Fibroblast of peridontal ligament (primary cell): ENCODE data around the gene PM20D1.

Source experiments
- DNase-seq: peaks from one replicate; pipeline ENCODE4 v3.0.0-alpha.2; 2010; ENCODE audit errors: extremely low read depth

The PM20D1 gene

DNA sequence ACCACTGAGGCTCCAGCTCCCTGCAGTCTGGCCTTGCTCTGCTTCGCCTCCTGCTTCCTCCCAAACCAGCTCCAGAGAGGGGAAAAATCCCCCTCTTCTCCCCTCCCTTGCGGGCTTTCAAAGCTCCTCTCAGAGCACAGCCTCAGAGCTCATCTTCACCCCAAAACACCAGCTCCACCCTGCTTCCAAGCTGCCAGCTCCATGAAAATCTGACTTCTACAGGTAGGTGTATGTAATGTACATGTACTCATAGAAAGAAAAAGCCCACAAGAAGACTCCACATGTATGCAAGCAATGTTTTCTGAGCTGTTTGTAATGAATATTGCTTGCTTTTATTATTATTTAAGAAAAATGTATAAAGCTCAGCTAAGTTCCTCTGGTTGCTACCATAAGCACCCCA is 45.3 kb downstream of the PM20D1 start:
- DNase-seq: no peak

DNA sequence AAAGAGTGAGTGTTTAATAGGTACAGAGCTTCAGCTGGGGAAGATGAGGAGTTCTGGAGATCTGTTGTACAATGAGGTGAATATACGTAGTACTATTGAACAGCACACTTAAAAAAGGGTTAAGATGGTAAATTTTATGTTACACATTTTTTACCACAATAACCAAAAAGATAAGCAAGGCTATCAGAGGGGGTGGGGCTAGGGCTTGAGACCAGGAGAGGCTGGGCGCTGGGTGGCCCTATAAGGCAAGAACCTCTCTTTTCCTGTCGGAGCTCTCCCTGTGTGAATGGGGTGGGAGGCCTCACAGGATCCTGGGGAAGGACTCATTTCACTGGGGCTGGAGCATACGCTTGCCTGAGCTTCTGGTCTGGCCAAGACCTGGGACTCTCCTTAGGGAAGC is 45.9 kb downstream of the PM20D1 start:
- no peak for DNase-seq

DNA sequence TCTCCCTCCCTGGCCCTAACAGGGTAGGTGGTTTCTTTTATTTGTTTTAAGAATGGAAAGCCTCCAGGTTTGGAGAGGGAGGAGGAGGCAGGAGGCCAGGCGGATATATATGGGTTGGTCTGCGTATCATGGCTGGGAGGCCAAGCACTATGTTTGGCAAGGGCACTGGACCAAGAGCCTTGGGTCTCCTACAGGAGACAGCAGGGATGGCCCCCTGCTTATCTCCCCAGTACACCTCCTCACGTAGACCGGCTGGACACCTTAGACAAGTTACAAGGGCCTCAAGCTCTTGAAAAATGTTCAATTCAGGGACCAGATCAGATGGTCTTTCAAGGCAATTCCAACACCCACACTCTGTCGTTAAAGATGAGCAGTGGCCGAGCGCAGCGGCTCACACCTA is 47.9 kb downstream of the PM20D1 start:
- no peak for DNase-seq

DNA sequence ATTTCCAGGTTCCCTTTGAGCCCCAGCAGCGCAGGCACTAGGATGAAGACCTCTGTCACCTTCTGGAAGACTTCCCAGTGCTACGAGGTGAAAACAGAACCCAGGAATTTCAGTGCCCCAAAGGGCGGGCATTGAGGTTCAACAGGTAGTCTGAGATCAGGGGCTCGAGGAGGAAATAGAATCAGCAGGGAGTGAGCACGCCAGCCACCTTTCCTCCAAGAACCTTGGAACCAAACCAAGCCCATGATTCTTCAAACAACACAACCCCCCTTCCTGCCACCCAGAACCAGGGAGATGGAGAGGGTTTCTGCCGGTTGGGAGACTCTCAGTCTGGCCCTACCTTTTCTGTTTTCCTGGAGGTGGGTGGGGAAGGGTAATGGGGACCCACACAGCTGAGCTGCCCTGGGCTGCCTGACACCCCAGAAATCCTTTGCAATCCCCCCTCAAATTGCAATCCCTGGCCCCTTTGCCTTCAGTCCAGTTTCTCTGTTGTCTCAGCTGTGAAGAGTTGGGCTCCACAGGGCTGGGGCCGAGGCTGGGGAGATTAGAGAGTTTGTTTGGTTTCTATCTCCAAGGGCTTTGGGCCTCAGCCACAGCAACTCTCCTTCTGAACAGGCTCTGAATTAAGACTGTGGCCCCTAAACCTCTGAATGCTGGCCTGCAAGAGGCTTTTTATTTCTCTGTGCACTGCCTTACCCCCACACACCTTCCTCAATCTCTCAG is 48.8 kb downstream of the PM20D1 start:
- DNase-seq: no peak

DNA sequence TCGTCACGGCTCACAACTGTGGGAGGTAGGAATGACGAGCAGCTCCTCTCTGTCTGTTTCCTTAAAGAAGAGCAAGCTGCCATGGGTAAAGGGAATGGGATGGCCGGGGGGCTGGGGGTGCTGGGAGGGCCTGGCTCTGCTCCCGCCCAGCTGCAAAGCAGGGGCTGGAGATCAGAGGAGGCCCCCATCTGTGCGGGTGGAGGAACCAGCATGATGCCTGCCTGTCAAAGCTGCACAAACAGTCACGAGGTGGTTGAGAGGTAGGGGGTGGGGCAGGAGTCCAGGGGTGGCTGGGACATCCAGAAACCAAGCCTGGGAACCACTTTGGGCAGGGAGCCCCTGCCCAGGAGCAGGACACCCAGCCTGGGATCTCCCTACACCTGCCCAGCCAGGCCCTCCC is 49.5 kb downstream of the PM20D1 start:
- DNase-seq: no peak

DNA sequence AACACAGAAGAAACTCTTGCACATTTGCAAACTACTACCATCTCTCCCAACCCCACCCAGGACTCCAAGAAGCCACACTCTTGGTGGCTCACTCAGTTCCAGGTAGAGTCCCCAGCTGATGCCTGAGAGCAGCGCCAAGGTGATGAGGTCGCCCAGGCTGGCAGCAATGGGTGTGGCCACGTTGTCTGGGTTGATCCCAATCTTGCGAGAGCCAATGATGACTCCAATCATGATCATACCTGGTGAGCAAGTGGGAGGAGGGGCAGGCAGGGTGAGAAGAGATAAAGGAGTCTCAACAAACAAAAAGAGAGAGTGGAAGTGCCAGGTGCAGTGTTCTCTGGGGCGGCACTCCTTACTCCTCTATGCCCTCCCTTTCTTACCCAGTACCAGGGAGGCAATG is 51.4 kb downstream of the PM20D1 start:
- no peak for DNase-seq

DNA sequence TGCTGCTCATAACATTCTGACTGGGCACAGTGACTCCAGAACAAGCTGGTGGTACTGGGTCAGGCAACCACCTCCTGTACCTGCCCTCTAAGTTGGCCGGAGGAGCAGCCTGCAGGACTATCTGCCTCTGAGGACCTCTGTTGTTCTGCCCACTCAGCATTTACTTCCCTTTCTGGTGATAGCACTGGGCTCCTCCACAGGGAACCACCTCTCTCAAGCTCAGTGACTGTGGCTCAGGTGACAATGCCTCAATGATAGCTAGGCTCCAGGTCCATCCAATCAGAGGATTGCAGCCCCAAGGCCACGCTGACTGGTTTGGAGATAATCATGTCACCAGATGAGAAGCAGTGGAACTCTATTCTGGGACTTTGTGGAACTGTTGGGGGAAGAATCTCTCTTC is 52.8 kb downstream of the PM20D1 start:
- DNase-seq: no peak

DNA sequence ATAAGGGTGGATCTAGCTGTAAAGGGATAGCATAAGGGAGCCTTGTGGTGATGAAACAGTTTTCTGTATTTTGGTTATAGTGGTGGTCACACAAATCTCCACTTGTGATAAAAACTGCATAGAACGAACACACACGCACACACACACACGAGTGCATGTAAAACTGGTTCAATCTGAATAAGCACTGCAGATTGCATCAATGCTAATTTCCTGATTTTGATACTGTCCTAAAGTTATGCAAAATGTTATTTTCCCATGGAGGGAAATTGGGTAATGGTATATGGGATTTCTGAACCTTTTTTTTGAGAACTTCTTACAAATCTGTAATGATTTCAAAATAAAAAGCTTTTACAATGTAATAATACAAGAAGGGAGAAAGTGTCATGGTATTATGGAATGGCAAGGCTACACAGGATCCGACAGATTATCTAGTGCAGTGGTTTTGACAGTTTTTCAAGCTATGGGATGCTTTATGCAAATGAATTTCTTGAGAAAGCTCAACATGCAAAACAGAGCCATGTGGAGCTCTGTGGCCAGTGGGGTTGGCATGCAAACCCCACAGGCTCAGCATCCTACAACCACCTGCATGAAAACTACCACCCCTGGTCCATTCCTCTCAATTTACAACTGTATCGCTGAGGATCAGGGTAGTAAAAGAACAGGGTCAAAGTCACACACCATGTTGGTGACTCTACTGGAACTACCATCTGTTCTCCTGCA is 55.8 kb downstream of the PM20D1 start:
- DNase-seq: no peak

DNA sequence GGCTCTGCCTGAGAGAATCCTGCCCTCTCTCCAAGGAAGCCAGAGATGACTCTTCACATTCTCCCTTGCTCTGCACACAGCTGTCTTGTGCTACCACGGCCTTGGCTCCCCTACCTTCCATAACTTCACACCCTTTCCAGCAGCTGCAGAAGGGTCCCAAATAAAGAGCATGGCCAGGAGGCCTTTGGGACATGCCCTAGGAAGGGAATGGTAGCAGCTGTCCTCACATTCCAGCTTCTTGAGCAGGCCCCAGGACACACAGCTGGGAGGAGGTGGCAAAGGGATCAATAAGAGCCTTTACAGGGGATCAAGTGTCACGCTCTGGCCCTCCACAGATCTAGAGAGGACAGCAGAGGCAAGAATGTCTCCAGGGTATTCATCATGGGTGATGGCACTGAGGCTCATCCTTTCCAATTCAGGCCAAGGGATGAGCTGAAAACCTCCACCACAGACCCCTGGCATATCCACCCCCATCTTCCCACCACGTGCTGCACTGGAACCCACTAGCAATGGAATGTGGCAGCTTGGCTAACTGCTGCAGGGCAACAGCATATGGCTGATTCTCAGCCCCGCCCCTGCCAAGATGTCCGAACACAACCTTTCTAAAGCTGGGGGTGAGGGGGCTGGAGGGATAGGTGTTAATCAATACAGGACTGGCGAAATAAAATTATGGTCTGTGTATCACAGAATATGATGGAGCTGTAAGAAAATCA is 56.8 kb downstream of the PM20D1 start:
- DNase-seq: no peak

DNA sequence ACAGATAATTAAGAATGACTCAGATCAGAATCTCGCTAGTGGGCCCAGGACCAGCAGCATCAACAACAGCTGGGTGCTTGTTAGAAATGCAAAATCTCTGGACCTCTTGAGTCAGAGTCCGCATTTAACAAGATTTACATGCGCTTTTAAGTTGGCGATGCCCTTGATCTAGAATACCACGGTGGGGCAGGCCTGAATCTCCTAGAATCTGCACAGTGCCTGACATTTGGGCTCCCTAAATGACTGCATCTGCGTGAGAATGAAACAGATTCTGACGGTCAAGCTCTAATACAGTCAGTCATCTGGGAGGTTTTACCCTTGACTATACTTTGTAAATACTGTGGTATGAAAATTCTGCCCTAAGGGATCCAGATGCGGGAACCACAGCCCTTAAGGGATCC is 57.5 kb downstream of the PM20D1 start:
- DNase-seq: peak; percentile 60

DNA sequence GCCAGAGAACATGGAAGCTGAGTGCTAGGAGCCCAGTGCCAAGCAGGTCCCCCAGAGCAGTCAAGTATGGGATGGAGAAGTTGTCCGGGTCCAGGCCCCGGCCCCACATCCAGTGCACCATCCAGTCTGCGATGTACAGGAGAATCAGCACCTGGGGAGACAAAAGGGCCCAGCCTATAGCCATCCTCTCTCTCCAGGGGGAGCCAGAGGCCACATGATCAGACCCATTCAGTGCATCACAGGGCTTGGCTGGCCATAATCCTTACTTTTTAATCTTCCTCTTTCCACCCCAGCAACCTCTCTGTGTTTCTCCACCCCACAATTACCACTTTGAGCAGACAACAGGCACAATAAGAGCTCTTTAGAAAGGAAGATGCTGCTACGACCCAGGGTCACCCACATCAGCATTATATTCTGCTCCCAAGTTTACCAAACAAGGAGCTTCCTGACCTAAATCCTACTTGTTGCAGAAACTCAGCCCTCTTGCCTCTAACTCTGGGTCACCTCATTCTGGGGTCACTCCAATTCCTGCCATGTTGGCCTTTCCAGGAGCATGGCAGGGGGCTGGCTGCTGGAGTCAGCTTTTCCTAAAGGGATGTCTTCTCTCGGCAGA is 58.3 kb downstream of the PM20D1 start:
- peak; percentile 59 for DNase-seq

DNA sequence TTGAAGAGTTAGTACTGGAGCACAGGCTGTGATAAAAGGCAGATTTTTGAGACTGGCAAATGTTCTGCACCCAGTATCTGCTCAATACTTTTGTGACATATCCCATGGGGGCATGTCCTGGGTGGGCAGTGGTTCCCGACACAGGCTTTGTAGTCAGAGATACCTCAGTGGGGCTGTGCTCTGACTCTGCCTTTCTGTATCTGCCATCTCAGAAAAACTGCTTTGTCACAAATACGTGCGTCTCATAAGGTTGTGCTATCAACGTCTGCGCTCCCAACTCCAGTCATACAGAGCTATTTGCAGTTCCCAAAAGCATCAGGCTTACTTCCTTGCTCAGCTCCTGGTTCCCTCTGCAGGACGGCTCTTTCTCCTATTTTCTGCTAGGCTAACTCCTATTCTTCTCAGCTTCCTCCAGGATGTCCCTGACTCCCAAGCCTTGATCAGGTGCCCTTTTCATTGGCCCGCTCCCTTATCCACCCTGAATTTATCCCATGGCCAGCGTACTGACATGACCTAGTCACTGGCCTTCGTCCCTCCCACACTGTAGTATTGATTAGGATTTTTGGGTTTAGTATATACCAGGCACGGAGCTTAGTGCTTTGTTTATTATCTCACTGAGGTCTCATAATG is 62.5 kb downstream of the PM20D1 start:
- no peak for DNase-seq

DNA sequence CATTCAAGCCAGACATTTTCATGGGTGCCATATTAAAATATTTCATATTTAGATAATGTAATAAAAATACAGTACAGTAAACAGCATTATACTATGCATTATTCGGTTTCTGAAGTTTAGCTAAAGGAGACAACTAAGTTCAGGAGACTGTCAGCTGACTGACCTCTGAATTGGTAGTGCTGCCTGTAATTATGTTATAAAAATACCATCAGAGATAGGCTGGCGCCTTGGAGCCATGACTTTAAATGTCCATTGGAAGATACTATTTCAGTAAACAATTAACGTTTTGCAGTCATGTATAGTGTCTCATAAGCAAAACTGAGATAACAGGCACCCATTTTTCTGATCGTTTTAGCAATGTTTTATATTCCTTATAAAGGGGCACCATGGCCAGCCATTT is 63.3 kb downstream of the PM20D1 start:
- DNase-seq: no peak

DNA sequence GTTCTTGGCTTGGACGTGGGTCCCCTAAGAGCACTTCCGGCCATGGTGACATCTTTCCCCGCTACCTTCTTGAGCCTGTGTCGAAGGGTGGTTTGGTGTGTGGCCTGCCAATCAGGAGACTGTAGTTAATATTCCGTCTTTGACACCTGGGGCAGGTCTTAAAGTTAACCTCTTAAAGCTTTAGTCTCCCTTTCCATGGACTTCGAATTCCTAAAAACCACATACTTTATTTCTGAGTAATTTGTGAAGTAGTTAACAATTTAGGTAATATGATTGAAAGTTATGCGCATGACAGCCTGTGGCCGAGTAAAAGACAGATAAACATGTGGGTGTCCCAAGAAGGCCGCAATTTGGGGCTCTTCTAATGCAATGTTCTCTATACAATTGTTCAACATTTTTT is 64.5 kb downstream of the PM20D1 start:
- no peak for DNase-seq

DNA sequence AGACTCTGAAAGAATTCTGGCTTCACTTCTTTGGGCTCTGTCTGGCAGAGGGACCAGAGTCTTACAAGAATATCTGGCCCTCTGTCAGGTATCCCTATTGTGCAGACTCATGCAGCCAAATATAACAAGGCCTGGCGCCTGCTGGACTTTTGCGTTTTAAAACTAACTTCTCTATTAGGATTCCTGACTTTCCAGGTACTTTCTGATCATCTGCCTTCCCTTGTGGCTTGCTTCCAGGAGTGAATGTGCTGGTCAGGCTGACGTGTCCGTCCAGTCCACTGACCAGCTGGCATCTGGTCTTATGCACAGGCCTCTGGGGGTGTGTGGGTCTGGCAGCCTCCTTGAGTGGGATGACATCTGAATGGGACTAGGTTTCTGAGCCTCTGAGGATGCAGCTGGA is 66.0 kb downstream of the PM20D1 start:
- no peak for DNase-seq

DNA sequence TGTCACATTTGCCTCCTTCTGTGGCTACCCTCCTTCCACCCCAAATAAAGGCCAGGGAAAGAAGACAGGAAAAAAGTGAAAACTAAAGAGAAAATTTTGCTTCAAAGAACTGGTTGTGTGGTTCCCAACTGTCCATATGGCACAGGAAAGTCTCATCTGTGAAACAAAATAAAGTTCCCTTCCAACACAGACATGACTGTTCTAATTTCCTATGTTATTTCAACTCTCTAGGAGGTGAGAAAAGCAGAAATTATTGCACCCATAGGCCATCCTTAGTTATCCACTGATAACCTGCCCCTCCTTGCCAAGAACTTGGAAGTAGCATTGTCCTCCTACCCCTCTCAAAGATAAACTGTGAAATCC is 66.5 kb downstream of the PM20D1 start:
- no peak for DNase-seq

DNA sequence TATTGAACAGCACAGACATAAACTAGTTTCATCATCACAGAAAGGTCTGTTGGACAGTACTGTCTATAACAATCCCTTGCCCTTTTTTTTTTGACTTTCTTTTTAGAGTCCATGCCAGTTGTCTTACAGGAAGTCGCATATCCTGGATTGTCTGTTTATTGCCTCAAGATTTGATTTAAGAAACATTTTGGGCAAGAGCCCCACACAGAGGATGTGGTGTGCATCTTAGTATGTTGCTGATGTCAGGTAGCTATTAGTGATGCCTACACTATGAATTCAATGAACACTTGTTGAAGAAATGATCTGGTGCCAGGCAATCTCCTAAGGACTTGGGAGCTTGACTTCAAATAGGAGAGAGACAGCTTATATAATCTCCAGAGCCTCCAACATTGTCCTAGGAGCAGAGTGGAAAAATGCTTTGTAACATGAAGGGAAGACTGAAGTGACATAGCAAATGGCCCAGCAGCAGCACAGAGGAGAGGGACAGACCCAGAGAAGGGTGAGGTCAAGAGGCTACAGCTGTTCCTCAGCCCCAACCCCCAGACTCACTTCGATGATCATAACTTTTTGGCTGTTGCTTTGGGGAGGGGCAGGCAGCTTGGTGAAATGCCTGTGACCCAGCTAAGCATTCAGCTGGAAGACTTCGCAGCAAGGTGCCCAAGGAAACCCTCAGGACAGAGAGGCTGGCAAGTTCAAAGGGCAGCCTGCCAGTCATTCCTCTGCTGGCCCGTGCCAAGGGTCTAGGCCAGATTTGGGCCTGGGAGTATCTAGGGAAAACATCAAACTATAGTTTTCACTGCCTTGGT is 67.1 kb downstream of the PM20D1 start:
- no peak for DNase-seq

DNA sequence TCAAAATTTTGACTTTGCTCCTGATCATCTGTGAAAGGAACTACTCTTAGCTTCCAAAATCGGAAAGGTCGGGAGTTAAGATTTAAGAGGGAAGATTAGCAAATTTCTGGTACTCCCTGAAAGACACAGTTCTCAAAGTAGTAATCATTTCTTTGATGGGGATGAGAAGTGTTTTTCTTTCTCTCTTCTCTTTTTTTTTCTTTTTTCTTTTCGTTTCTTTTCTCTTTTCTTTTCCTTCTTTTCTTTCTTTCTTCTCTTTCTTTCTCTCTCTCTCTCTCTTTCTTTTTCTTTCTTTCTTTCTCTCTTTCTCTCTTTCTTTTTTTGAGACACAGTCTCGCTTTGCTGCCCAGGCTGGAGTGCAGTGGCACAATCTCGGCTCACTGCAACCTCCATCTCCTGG is 69.6 kb downstream of the PM20D1 start:
- no peak for DNase-seq
